K562 (cell line): ENCODE results near the gene MLKL. TPM values are rescaled to one million over a fixed set of nuclear protein-coding genes. Genes with fewer than 3 reads are reported as not detected.

Source experiments
- AFF4 ChIP-seq: sonication (generic); formaldehyde crosslinking; IDR thresholded peaks from 2 replicates; pipeline ENCODE4 v1.8.0; 2023; ENCODE audit warnings: mild to moderate bottlenecking, missing genetic modification reagents
- ATF1 ChIP-seq, 2 experiments: fragments of 450-650 bp in 1 of 2; IDR thresholded peaks; 2 replicates each; pipeline ENCODE4 v1.6.1; 2016; ENCODE audit warnings: missing compliant biosample characterization in 1 of 2, missing genetic modification characterization in 1 of 2
- ETV5 ChIP-seq: sonication (generic); formaldehyde crosslinking; IDR thresholded peaks from 2 replicates; pipeline ENCODE4 v1.4.0; 2020; ENCODE audit warnings: low read depth, mild to moderate bottlenecking, missing genetic modification reagents
- HDAC6 ChIP-seq: IDR thresholded peaks from 2 replicates; pipeline ENCODE4 v1.6.1; 2012; ENCODE audit warnings: low read depth, mild to moderate bottlenecking, control low read depth, inconsistent platforms, low read length, moderate library complexity
- KLF16 ChIP-seq: IDR thresholded peaks from 2 replicates; pipeline ENCODE4 v1.6.1; 2016; ENCODE audit warnings: antibody characterized with exemption
- NFE2 ChIP-seq: IDR thresholded peaks from 2 replicates; pipeline ENCODE4 v1.6.1; 2014; ENCODE audit warnings: antibody characterized with exemption, low read depth
- REST ChIP-seq, 2 experiments: fragments of 450-650 bp; formaldehyde crosslinking in 1 of 2; IDR thresholded peaks; 2 replicates each; pipeline versions ENCODE4 v1.4.0 to v1.6.1; 2014 to 2020; ENCODE audit warnings: mild to moderate bottlenecking in 2 of 2, borderline replicate concordance in 1 of 2, low read depth in 1 of 2
- SMARCA5 ChIP-seq: fragments of 450-650 bp; IDR thresholded peaks from 2 replicates; pipeline ENCODE4 v1.6.1; 2016
- USF1 ChIP-seq: sonication (generic); formaldehyde crosslinking; IDR thresholded peaks from 2 replicates; pipeline ENCODE4 v1.9.0; 2022; ENCODE audit warnings: mild to moderate bottlenecking, missing genetic modification reagents
- ZC3H11A ChIP-seq: IDR thresholded peaks from 2 replicates; pipeline ENCODE4 v1.6.1; 2012; ENCODE audit warnings: low read depth, low read length, improper control_type of control experiment
- ZNF175 ChIP-seq: fragments of 200-800 bp; sonication (Bioruptor generic); IDR thresholded peaks from 2 replicates; pipeline ENCODE4 v1.6.1; 2016; ENCODE audit warnings: low read depth, mild to moderate bottlenecking, missing genetic modification characterization, missing compliant biosample characterization
- ZNF57 ChIP-seq: fragments of 450-650 bp; formaldehyde crosslinking; IDR thresholded peaks from 2 replicates; pipeline ENCODE4 v1.4.0; 2020; ENCODE audit warnings: mild to moderate bottlenecking, moderate library complexity
- polyA plus RNA-seq, 8 experiments: library from polyadenylated mRNA; depleted of rRNA in 4 of 8; stranded (reverse) in 5 of 8; unstranded in 3 of 8; fragments of >200 nt; fragmentation: Nextera tagmentation in 2 of 8; fragmentation: Illumina TruSeq in 1 of 8; extraction: Ambion mirVana in 2 of 8; extraction: Trizol in 1 of 8; gene quantifications; 2 replicates each; pipeline versions ENCODE4 v1.2.1 to v1.2.3, GENCODE V29; 2011 to 2014; ENCODE audit warnings: inconsistent platforms in 1 of 8, missing spikeins in 1 of 8
- total RNA-seq, 7 experiments: library from RNA; depleted of rRNA in 6 of 7; stranded (reverse); fragments of >200 nt in 6 of 7; fragmentation: Illumina TruSeq in 2 of 7; extraction: Trizol in 2 of 7; gene quantifications; 2 replicates each; pipeline versions ENCODE4 v1.2.1 to v1.2.3, GENCODE V29; 2011 to 2021; ENCODE audit warnings: low replicate concordance in 1 of 7

The MLKL gene
- total and polyA plus RNA-seq, 9 of the 15 experiments (the other 6 are each of a cell fraction or from before 2014, with no cell fraction given), result 1.6 to 6.1 (median 4.8) TPM

GRCh38 chr16:74695450-74696422, 4.9 kb downstream of the MLKL start (continued):
- TF ChIP-seq REST (IDR thresholded peaks at IDR 0.05; ENCODE audit: borderline replicate concordance), result peak; percentile 94
- TF ChIP-seq REST (CRISPR knock-in tag; IDR thresholded peaks at IDR 0.05; ENCODE audit: low read depth), result no peak
- no peak for TF ChIP-seq NFE2
- no peak for TF ChIP-seq AFF4 (CRISPR knock-in tag)
- TF ChIP-seq ZC3H11A, result no peak
- no peak for TF ChIP-seq ETV5 (CRISPR knock-in tag)
- TF ChIP-seq KLF16, result no peak
- TF ChIP-seq ZNF175, result no peak
- no peak for TF ChIP-seq SMARCA5
- TF ChIP-seq ATF1 (CRISPR knock-in tag; IDR thresholded peaks at IDR 0.05), result no peak
- TF ChIP-seq ATF1 (tag; IDR thresholded peaks at IDR 0.05), result peak; percentile 64
- TF ChIP-seq USF1 (CRISPR knock-in tag), result peak; percentile 99
- TF ChIP-seq HDAC6, result no peak
- TF ChIP-seq ZNF57, result no peak
